Medulla oblongata (tissue), 1 donor: ENCODE data around the gene CTDSP1.

Experiments used
- DNase-seq: peaks from one replicate; pipeline ENCODE4 v3.0.0-alpha.2; 2015; ENCODE audit errors: extremely low spot score

CTDSP1 gene

GRCh38 chr2:218400167-218400929, 680 bp downstream of the CTDSP1 start:
- peak; percentile 37 for DNase-seq

DNA sequence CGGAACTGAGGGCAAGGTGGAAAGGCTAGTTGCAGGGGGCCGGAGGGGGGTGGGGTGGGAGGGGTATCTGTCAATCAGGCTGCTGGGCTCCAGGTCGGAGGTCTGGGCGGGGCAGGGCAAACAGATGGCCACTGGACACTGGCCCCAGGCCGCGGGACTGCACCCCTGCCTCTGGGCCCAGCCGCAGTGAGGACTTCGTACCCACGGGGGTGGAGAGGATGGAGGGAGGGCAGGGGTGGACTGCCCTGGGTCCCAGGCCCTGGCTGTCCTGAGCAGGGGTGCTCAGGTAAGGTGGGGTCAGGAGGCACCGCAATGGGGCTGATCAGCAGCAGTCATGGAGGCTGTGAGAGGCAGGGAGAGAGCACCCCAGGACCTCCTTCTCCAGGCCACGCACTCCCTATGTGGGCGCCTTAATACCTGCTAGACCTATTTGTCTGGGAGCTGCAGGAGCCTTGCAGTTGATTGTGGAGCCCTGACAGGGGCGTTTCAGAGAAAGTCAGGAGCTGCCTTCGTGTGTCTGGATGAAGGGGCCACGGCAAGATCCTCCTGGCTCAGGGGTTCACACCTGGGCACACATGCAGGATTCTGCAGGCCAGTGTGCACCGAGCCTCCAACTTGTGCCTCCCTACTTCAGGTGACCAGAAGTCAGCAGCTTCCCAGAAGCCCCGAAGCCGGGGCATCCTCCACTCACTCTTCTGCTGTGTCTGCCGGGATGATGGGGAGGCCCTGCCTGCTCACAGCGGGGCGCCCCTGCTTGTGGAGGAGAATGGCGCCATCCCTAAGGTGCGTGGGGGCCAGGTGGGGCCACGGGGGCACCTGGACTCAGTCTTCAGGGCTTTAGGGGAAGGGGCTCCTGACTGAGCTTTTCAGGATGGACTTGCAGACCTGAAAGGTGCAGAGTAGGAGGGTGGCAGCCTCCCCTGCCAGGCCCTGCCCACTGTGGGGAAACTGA, 1.5 kb downstream of the CTDSP1 start:
- DNase-seq, result no peak

DNA sequence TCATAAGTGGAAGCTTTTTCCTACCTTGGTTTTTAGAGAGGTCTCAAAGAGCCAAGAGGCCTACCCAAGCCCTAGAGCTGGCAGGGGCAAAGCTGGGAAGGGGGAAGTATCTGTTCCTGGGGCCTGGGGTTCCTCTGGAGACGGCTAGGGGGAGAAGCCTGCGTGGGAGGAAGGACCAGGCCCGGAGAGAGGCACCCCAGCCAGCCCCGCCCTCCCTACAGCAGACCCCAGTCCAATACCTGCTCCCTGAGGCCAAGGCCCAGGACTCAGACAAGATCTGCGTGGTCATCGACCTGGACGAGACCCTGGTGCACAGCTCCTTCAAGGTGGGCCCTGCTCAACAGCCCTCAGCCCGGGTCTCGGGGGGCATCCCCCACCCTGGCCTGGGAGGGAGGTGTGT, 2.2 kb downstream of the CTDSP1 start:
- no peak for DNase-seq

DNA sequence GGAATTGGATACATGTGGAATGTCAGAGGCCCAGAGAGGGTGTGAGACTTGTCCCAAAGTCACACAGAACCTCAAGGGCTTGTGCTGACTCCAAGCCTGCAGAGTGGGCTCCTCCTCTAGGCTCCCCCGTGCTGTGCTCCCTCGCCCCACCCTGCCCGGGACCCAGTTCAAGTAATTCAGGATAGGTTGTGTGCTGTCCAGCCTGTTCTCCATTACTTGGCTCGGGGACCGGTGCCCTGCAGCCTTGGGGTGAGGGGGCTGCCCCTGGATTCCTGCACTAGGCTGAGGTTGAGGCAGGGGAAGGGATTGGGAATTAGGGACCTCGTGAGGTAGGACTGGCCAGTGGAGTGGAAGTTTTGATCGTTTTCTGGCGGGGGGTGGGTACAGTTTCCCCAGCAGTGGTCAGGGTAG, 2.8 kb downstream of the CTDSP1 start:
- DNase-seq, result no peak

- DNase-seq, result no peak
These were observed 3.3 kb downstream of the CTDSP1 start for GRCh38 chr2:218402911-218403411.

DNA sequence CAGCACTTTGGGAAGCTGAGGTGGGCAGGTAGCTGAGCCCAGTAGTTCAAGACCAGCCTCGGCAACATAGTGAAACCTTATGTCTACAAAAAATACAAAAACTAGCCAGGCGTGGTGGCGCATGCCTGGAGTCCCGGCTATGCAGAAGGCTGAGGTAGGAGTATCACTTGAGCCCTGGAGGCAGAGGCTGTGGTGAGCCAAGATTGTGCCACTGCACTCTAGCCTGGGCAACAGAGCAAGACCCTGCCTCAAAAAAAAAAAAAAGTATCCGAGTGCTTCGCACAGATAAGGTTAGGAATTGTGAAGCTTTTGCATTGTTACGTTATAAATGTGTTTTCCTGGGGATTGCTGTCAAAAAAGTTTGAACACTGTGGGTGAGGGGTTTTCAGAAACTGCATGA, 4.1 kb downstream of the CTDSP1 start:
- DNase-seq, result no peak

DNA sequence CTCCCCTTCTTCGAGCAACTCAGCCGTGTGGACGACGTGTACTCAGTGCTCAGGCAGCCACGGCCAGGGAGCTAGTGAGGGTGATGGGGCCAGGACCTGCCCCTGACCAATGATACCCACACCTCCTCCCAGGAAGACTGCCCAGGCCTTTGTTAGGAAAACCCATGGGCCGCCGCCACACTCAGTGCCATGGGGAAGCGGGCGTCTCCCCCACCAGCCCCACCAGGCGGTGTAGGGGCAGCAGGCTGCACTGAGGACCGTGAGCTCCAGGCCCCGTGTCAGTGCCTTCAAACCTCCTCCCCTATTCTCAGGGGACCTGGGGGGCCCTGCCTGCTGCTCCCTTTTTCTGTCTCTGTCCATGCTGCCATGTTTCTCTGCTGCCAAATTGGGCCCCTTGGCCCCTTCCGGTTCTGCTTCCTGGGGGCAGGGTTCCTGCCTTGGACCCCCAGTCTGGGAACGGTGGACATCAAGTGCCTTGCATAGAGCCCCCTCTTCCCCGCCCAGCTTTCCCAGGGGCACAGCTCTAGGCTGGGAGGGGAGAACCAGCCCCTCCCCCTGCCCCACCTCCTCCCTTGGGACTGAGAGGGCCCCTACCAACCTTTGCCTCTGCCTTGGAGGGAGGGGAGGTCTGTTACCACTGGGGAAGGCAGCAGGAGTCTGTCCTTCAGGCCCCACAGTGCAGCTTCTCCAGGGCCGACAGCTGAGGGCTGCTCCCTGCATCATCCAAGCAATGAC, 4.8 kb downstream of the CTDSP1 start:
- DNase-seq, result no peak

- no peak for DNase-seq
These were observed 5.5 kb downstream of the CTDSP1 start for GRCh38 chr2:218405086-218405745.

DNA sequence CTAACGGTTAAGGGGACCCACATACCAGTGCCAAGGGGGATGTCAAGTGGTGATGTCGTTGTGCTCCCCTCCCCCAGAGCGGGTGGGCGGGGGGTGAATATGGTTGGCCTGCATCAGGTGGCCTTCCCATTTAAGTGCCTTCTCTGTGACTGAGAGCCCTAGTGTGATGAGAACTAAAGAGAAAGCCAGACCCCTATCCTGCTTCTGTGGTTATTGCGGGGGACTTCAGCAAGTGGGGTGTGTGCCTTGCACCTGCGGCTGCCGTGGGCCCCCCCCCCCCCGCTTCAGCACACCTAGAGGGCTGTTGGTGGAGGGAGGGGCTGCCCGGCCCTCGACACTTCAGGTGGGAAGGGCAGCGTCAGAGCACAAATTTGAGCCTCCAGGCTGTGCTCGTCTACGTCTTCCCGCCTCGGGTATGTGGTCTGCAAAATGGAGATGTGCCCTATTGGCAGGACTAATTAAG, 6.1 kb downstream of the CTDSP1 start:
- peak; percentile 36 for DNase-seq

DNA sequence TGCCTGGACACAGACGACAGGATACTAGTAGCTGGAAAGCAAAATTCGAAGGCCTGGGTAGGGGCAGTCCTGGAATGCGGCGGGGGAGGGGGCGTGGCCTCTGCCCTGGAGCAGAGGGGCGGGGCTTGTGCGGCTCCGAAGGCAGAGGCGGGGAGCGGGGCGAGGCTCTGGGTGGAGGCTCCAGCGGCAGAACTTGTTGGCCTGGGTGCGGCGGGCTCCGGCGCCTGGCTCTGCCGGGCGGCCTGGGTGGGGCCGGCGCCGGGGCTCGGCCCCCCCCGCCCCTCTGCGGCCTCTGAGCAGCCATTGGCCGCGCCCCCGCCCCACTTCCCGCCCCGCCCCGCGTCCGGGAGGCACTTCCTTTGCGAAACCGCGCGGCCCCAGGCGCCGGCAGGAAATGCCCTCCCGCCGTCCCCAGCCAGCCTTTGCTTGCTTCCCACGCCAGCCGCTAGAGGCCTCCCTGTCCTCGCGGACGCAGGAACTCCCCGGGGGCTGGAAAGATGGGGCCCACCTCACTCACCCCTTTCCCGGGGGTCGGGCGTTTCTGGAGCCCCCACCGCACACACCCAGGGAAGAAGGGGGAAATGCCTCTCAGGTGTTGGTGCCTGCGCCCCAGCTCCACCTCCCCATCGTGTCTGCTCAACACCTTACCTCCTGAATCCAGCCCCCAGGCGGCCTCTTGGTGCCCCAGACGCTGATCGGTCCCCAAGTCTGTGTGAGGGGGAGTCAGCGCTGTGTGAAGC, 6.7 kb downstream of the CTDSP1 start:
- peak; percentile 96 for DNase-seq

GRCh38 chr2:218406949-218407618, 7.4 kb downstream of the CTDSP1 start:
- DNase-seq, result no peak

DNA sequence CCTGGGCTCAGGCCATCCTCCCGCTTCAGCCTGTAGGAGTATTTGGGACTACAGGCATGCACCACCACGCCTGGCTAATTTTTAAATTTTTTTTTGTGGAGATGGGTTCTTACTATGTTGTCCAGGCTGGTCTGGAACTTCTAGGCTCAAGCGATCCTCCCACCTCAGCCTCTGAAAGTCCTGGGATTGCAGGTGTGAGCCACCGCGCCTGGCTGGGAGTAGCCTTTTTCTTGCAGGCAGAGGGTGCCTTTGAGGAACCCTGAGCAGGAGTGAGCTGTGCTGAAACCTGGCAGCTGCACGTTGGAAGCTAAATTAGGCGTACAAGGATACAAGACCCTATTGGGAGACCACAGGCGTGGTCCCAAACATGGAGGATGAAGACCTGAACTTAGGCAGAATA, 8.0 kb downstream of the CTDSP1 start:
- no peak for DNase-seq

DNA sequence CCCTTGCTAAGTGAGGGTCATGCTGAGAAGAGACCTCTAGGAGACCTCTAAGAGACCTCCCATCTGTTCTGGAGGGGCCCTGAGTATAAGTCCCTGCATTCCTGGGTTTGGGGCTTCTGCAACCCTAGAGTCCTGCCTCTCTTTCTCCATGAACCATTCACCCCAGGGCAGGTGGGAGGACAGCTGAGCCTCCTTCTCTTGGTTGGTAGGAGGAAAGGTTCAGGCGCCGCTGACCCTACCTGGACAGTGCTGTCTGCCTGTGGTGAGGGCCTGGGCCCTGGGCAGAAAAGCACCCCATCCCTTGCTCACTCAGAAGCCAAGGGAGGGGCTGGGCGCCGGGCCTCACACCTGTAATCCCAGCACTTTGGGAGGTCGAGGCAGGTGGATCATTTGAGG, 18.7 kb downstream of the CTDSP1 start:
- no peak for DNase-seq

DNA sequence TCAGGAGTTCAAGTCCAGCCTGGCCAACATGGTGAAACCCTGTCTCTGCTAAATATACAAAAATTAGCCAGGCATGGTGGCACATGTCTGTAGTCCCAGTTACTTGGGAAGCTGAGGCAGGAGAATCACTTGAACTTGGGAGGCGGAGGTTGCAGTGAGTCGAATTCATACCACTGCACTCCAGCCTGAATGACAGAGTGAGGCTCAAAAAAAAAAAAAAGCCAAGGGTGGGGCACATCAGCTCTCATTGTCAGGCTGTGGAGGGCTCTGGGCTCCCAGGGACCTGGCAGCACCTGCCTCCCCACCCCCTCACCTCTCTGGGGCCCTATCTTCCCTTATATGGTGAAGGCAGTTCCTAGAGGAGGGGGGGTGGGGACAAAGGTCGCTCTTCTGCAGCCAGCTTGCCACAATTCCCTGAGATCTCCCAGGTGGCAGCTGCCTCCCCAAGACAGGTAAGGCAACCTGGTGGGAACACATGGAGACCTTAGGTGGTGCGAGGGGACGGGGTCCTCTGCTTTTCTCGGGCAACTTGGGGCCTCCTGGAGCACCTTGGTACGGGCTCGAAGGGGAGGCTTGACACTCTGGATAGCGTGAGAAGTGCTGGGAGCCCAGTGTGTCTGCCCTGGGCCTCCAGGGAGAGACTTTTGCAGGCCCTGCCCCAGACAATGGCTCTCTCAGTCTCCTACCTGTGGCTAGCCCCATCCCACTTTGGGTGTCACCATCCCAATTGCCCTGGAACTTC, 19.2 kb downstream of the CTDSP1 start, which contains the start of gene VIL1:
TSS of gene VIL1 (plus strand) at position 407 of the 742 bp plus-strand sequence. CDS start 4,656 bp downstream, outside the sequence.
- DNase-seq, result no peak

DNA sequence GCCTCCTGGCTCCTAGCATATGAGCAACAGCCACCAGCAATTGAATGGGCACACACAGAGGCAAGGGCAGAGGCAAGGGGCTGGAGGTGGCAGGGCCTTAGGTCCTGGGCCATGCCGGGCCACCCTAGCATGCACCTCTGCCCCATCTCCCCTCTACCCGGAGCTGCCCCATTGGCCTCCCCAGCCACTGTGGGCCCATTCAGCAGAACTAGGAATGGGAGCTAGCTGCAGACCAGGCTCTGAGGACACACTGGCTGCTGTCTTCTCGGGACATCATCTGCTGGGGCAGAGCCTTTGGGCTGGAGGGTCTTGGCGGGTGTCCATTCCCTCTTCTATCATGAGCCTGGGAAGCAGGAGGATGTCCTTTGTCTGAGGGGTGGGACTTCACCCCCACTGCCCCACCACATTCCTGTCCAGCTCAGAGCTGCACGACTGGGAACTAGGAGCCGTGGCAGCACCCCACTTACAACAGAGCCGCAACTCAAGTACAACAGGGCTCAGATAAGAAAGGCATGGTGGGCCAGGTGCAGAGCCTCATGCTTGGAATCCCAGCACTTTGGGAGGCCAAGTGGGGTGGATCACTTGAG, 20.1 kb downstream of the CTDSP1 start:
- DNase-seq, result no peak

- no peak for DNase-seq
These were observed 21.4 kb downstream of the CTDSP1 start for GRCh38 chr2:218421027-218421426.

GRCh38 chr2:218422403-218423086, 22.9 kb downstream of the CTDSP1 start:
- no peak for DNase-seq

GRCh38 chr2:218423584-218423983, 23.9 kb downstream of the CTDSP1 start:
- DNase-seq, result no peak
